Measurements from ENCODE around the gene CRYGA. TPM values are rescaled to one million over a fixed set of nuclear protein-coding genes. Genes with fewer than 3 reads are reported as not detected.

The CRYGA gene
- total RNA-seq, 1 experiment from 2014 or later = not detected

- TF ChIP-seq POLR2AphosphoS5 (IDR thresholded peaks at IDR 0.05; ENCODE audit: low read depth, low read length) (no peak), SIN3A (IDR thresholded peaks at IDR 0.05; ENCODE audit: borderline replicate concordance, insufficient read depth, low read depth, low read length) (no peak), TCF7L2 (IDR thresholded peaks at IDR 0.05; ENCODE audit: low read depth, low read length) (no peak), CTCF (IDR thresholded peaks at IDR 0.05) (no peak), REST (IDR thresholded peaks at IDR 0.05; ENCODE audit: insufficient read depth in 1 of 2, low read depth in 2 of 2, low read length in 1 of 2) (no peak)
- intact Hi-C loops (cut with micrococcal nuclease; ENCODE audit: unreplicated experiment) = no loop called here
- H3K27me3 ChIP-seq (ENCODE audit: control insufficient read depth, insufficient read depth, low read length) = no peaks in the 10 kb centered on the region
- no peaks in the 10 kb centered on the region for H3K4me1 ChIP-seq (ENCODE audit: control insufficient read depth, insufficient read depth, low read length)
- POLR2A ChIA-PET = no interaction called here
- DNase-seq (ENCODE audit: low read depth, low spot score) (no peak), ATAC-seq (no peak)
- no peak overlapping the region for H3K27ac ChIP-seq (ENCODE audit: low read length)
- no peak overlapping the region for H3K4me3 ChIP-seq (ENCODE audit: low read depth in 2 of 2, low read length in 2 of 2)
- H3K9me3 ChIP-seq (ENCODE audit: control insufficient read depth, insufficient read depth, low read depth, low read length) = no peaks in the 10 kb centered on the region
- BruUV-seq (replicated peaks) = no TSS peak
- in situ Hi-C loops (cut with HindIII; ENCODE audit: low pct_unique_long_range_greater_than_20kb, low sequenced_read_pairs) = no loop called here
- CTCF ChIA-PET = no interaction called here
- H3K36me3 ChIP-seq (ENCODE audit: control insufficient read depth, insufficient read depth, low read length) = no peaks in the 10 kb centered on the region
Measured at GRCh38 chr2:208204166-208204565, 40.8 kb upstream of the CRYGA start.

GRCh38 chr2:208195531-208195930 is 32.1 kb upstream of the CRYGA start:
- intact Hi-C loops (cut with micrococcal nuclease; ENCODE audit: unreplicated experiment) = no loop called here
- ATAC-seq (no peak), DNase-seq (ENCODE audit: low read depth, low spot score) (no peak)
- Histone ChIP-seq H3K27ac (ENCODE audit: low read length) (no peak overlapping the region), H3K9me3 (ENCODE audit: control insufficient read depth, insufficient read depth, low read depth, low read length) (no peaks in the 10 kb centered on the region), H3K4me1 (ENCODE audit: control insufficient read depth, insufficient read depth, low read length) (no peaks in the 10 kb centered on the region; the same call in 1 of the 2 replicates), H3K4me3 (ENCODE audit: low read depth in 2 of 2, low read length in 2 of 2) (no peak overlapping the region), H3K27me3 (ENCODE audit: control insufficient read depth, insufficient read depth, low read length) (no peaks in the 10 kb centered on the region), H3K36me3 (ENCODE audit: control insufficient read depth, insufficient read depth, low read length) (no peaks in the 10 kb centered on the region)
- in situ Hi-C loops (cut with HindIII; ENCODE audit: low pct_unique_long_range_greater_than_20kb, low sequenced_read_pairs) = no loop called here
- TF ChIP-seq POLR2AphosphoS5 (IDR thresholded peaks at IDR 0.05; ENCODE audit: low read depth, low read length) = no peak
- no peak for TF ChIP-seq TCF7L2 (IDR thresholded peaks at IDR 0.05; ENCODE audit: low read depth, low read length)
- no peak for TF ChIP-seq REST (IDR thresholded peaks at IDR 0.05; ENCODE audit: insufficient read depth in 1 of 2, low read depth in 2 of 2, low read length in 1 of 2)
- no peak for TF ChIP-seq CTCF (IDR thresholded peaks at IDR 0.05)
- no peak for TF ChIP-seq SIN3A (IDR thresholded peaks at IDR 0.05; ENCODE audit: borderline replicate concordance, insufficient read depth, low read depth, low read length)
- ChIA-PET POLR2A (no interaction called here), CTCF (no interaction called here)
- no TSS peak for BruUV-seq (replicated peaks)

Measured in Panc1 (cell line).